Stimulated activated CD4-positive, alpha-beta T cell treated with anti-CD3 and anti-CD28 coated beads, TNF-alpha, amount 100 ng/mL, for 1 hour (primary cell): Measurements from ENCODE around the gene CAP2.
A peak's percentile ranks its signal among the peaks of the same experiment; 100 is the strongest.
"Not testable (repeated sequence)": the region's sequence is repeated elsewhere in the genome, so short reads cannot be mapped to it uniquely, and the experiment has no call there.

Source experiments
- DNase-seq, 3 donors: peaks; one replicate each; pipeline ENCODE4 v3.0.0-alpha.2; 2020; ENCODE audit warnings: low read depth in 3 of 3, low spot score in 1 of 3

CAP2 gene

DNA sequence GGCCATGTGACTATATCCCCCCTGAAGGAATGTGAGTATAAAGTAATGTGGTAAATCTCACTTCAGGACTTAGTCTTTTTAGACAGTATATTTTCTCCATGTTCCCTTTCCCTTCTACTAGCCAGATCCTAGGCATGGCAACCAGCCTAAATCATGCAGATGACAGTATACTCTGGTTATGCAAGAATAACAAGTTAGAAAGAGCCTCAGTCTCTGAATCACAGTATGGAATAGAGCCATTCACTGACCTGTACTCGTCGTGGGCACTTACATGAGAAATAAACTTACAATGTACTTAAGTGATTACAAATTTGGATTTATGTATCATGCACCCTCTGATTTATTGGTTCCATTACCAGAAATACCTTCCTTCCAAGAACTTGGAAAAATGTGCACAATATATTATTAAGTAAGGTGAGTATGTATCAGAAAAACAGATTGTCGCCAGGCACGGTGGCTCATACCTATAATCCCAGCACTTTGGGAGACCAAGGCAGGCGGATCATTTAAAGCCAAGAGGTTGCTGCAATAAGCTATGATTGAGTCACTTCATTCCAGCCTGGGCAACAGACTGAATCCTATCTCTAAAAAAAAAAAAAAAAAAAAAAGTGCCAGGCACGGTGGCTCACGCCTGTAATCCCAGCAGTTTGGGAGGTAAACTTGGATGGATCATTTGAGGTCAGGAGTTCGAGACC is 181.6 kb downstream of the CAP2 start:
- DNase-seq = no peak

DNA sequence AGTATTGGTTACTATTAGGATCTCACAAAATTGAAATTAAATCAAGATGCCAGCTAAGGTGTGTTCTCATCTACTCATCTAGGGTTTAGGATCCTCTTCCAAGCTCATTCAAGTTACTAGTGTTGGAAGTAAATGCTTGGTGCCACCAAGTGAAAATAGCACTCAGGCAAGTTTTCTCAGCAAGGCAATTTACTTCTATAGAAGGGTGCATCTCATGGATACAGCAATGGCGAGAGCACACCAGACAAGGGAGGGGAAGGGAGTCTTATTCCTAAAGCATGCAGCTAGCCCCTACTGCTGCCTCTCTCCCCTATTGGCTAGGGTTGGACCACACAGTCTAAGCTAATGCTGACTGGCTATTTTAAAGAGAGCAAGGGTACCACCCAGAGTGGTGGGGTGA is 183.7 kb downstream of the CAP2 start:
- no peak for DNase-seq

DNA sequence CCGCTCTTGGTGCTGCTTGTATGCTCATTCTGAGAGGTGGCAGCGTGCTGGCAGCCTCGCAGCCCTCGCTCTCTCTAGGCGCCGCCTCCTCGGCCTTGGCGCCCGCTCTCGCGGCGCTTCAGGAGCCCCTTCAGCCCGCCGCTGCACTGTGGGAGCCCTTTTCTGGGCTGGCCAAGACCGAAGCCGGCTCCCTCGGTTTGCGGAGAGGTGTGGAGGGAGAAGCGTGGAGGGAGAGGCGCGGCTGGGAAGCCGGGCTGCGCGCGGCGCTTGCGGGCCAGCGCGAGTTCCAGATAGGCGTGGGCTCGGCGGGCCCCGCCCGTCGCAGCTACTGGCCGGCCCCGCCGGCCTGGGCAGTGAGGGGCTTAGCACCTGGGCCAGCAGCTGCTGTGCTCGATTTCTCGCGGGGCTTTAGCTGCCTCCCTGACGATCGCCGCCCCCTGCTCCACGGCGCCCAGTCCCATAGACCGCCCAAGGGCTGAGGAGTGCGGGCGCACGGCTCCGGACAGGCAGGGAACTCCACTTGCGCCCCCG is 187.2 kb downstream of the CAP2 start:
- DNase-seq = peak in 1 of 3 donors; percentile 21

DNA sequence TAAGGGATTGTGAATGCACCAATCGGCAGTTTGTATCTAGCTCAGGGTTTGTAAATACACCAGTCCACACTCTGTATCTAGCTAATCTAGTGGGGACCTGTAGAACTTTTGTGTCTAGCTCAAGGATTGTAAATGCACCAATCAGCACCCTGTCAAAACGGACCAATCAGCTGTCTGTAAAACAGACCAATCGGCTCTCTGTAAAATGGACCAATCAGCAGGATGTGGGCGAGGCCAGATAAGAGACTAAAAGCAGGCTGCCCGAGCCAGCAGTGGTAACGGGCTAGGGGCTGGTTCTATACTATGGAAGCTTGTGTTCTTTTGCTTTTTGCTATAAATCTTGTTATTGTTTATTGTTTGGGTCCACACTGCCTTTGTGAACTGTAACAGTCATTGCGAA is 187.9 kb downstream of the CAP2 start:
- DNase-seq = not testable (repeated sequence)

DNA sequence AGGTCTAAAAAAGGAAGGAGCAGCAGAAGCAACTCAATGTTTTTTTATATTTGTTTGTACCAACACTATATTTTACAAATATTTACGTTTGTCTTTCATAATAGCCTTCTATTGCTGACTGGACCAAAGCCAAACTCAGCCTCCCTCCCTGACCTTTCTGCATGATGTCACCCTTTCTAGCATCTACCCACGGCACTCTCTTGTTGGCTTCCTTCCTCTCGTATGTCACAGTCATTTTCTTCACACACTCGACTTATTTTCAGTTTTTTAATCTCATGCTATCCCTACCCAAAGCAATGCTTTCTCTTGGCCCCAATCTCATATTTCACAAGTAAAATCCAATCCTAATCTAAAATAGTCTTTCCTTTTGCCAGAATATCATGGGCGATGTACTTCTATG is 190.4 kb downstream of the CAP2 start:
- no peak for DNase-seq

DNA sequence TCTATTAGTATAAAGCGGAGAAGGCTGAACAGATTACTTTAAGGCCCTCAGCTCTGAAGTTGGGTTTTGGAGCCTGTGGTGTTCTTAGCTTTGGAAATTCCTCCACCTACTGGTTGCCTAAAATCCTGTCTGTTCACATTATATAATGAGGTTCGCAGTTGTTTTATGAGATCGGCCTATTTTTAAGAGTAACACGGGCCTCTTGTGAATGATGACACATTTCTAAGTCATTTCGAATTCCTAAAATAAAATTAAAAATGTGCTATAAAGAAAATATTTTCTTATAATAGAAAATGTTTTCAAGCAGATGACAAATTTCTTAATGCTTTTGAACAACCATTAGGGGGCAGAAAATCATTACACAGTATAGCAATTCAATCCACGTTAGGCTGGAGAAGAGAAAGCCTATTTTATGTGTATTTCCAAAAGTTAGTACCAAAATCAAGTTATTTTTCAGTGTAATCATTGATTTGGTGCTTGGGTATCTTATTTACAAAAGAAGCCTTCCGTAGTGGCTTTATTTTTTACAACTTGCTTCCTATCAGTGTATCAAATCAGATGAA is 190.9 kb downstream of the CAP2 start:
- no peak for DNase-seq

DNA sequence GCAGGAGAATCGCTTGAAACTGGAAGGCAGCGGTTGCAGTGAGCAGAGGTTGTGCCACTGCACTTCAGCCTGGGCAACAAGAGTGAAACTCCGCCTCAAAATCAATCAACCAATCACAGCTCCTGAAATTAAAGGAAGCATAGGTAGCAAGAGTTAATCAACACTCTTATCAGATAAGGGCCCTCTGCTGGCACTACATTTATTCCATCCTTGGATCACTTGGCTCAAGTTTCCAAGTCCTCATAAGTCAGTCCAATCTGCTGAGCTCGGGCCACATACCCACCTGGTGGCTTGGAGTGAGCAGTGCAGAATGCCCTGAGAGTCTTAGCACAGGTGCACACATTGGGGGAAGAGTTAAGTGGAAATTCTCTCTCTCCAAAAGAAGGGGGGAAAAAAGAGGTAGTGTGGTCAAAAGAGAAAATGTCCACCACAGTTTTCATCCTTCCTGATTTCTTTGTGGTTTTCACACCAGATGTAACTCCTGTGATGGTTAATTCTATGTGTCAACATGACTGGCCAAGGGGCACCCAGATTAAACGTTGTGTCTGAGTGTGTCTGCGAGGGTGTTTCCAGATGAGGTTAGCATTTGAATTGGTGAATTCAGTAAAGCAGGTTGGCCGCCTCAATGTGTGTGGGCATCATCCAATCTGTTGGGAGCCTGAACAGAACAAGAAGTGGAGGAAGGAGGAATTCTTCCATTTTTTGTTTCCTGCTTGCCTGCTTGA is 192.5 kb downstream of the CAP2 start:
- no peak for DNase-seq

DNA sequence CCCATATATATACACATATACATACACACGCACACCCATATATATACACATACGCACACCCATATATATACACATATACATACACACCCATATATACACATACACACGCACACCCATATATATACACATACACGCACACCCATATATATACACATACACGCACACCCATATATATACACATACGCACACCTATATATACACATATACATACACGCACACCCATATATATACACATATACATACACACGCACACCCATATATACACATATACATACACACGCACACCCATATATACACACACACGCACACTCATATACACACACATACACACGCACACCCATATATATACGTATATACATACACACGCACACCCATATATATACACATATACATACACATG is 193.2 kb downstream of the CAP2 start:
- not testable (repeated sequence) for DNase-seq

DNA sequence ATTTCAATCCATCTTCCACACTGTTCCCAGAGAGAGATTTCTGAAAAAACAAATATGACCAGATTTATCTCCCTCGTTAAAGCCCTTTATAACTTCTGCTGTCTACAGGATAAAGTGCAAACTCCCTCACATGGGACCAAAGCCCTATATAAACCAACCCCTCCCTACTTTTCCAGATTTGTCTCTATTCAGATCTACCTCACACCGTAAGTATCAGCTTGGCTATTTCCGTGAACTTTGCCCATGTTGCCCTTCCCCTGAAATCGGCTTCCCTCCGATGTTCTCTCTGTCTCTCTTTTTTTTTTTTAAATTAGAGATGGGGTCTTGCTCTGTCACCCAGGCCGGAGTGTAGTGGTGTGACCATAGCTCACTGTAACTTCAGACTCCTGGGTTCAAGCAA is 194.6 kb downstream of the CAP2 start:
- no peak for DNase-seq

DNA sequence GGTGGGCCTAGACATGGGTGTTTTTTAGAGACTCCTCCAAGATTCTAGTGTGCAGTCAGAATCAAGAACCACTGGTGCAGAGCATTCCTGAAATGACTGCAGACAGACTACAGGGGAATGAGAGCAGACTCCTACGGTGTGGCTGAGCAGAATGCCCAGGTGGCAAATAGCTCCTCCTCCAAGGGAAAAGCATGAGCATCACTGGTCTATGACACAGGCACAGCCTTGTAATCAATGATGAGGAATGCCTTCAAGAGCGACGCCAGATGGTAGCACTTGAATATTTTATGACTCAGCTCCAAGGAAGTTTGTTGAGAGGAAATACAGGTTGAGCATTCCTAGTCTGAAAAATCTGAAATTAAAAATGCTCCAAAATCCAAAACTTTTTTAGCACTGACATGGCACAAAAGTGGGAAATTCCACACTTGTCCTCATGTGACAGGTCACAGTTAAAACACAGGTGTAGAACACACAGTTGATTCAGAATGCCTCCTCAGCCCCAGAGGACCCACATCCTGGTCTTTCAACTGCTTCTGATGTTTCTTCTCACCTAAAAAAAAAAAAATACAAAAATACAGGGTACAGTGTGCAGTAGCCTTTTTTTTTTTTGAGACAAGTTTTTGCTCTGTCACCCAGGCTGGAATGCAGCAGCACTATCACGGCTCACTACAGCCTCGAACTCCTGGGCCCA is 196.2 kb downstream of the CAP2 start:
- DNase-seq = no peak

DNA sequence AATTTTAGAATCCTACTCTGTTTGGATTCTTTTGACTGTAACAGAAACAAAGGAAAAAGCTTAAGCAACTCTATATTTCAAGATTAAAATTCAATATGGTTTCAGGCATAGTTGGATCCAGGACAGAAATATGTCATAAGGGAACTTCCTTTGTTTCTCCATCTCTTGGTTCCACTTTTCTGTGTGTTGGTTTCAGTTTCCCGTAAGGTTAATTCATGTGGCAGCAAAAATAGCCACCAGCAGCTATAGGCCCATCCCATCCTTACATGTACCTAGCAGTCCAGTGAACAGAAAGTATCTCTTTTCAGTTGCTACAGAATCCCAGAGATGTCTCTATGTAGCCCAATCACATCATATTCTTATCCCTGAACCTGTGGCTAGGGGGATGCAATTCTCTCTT is 197.9 kb downstream of the CAP2 start:
- DNase-seq = no peak

DNA sequence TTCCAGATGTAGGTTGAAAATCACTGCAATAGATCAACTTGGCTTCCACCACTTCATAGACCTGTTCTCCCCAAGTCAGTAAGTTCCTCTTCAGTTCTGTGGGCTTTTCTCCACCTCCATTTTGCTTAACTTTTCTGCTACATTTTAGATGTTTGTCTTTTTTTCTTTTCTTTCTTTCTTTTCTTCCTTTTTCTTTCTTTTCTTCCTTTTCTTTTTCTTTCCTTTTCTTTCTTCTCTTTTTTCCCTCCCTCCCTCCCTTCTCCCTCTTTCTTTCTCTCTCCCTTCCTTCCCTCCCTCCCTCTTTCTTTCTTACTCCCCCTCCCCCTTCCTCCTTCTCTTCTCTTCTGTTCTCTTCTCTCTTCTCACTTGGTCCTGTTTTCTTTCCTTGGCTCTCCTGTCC is 199.9 kb downstream of the CAP2 start:
- DNase-seq = no peak

DNA sequence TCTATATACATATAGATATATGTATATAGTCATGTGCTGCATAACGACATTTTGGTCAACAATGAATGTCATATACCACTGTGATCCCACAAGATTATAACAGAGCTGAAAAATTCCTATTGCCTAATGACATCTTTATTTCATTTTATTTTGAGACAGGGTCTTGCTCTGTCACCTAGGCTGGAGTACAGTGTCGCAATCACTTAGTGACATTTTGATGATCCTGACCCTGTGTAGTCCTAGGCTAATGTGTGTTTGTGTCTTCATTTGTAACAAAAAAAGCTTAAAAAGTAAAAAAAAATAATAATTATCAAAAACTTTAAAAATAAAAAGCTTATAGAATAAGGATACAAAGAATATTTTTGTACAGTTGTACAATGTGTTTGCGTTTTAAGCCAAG is 202.7 kb downstream of the CAP2 start:
- no peak for DNase-seq

DNA sequence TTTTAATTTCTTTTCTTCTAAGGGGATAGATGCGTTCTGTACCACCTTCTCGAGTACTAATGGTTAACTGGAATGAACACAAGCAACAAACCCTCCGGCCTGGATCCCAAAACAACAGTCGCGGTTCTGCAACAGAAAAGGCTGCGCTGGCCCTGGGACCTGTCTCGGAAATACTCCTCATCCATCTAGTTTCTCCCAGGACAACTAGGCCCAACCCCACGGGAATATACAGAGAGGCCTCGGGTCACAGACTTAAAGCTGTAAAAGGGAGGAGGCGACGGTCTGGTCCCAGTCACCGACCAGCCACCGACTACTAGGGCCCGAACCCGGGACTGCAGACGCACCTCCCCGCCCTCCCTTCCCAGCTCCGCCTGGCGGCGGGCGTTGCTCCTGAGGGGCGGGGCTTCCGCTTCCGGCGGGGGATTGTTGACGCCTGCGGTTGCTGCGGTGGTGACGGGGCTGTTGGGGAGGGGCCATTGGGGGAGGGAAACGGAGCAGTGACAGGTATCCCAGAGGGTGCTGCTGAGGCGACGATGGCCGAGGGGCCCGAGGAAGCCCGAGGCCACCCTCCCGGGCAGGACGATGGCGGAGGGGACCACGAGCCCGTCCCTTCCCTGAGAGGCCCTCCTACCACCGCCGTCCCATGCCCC is 206.6 kb downstream of the CAP2 start, which contains the start of gene FAM8A1:
Gene FAM8A1, plus strand, starts transcription at position 426 of the 650 bp plus-strand sequence. Its CDS starts 108 bp downstream, at position 534.
- peak; percentile 86 to 94 (median 88) for DNase-seq

DNA sequence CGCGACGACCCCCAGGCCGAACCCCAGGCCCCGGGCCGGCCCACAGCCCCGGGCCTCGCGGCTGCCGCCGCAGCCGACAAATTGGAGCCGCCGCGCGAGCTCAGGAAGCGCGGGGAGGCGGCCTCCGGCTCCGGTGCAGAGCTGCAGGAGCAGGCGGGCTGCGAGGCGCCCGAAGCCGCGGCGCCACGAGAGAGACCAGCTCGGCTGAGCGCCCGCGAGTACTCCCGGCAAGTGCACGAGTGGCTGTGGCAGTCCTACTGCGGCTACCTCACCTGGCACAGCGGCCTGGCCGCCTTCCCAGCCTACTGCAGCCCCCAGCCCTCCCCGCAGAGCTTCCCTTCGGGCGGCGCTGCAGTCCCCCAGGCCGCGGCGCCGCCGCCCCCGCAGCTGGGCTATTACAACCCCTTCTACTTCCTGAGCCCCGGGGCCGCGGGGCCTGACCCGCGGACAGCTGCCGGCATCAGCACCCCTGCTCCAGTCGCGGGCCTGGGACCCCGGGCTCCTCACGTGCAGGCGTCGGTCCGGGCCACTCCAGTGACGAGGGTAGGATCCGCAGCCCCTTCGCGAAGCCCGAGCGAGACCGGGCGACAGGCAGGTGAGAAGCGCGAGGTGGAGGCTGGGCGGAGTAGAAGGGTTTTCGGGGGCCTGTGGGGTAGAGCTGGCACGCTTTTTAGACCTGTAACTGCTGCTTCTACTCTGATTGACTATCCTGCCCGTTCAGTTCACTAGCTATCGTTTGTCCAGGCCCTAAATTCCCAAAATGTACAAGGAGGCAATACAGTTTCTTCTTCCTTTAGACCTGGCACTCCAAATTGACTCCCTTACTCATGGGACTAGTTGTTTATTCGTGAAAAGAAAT is 207.4 kb downstream of the CAP2 start:
- peak in 1 of 3 donors; percentile 31 for DNase-seq

DNA sequence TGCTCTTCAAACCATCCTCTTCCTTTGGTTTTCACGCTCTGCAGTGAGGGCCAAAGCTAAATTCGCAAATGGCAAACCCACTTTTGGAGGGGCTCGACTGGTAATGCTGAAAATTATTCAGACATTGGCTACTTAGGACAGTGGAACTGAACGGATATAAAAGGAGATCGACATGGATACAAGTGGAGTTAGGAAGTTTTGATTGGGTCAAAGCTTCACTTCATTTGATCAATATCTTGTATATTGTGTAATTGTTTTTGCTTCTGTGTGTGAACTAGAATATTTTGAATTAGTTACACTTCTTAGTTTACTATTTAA is 207.9 kb downstream of the CAP2 start:
- no peak for DNase-seq

DNA sequence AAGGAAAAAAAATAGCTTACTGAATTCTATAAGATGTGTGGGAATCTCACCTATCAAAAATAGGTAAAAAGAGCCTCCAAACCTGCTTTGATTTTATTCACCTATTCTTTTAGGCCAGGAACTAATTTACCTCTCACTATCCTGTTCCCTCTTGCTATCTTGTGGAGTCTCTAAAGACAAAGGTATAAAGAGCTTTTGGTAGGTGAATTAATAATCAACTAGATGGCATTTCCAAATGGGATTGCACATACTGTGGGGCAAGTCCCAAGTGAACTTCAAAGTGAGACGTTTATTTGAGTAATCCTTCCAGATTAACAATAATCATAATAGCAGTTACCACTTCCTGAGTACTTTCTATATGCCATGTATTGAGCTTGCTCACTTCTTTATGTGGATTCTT is 209.5 kb downstream of the CAP2 start:
- no peak for DNase-seq

DNA sequence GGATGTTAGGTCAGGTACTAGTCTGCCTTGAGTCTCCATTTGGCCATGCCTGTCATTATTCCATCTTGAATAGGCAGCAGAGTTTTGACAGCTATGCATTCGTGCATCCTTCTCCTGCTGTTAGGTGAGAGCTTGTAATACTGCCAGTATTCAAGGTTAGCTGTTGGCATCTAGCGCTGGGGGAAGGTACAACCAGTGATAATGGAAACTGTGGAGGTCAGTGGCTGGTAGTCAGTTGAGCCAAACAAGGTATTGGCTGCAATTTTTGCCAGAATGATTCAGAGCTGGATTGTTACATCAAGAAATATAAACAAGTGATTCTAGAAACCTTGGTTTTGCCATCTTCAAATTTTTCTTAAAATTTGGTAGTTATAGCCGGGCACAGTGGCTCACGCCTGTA is 213.2 kb downstream of the CAP2 start:
- DNase-seq = no peak
